ENCODE results near the gene DCT.

The DCT gene

DNA sequence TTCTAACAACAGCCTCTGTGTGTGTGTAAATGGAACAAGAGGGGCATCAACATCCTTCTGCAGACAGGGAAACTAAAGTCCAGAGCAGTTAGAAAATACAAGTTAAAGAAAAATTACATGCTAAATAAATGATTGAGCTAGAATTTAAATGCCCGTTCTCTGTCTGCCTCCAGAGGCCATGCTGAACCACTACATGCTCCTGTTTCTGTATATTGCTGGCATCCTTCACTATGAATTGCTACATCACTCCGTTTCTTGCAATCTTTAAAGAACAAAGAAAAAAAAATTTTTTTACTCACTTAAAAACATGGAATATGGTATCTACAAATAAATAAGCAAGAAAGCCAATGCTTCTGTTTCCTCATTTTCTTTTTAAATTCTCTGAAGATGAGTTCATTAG, 47.9 kb downstream of the DCT start:
- TF ChIP-seq CTCF (IDR thresholded peaks at IDR 0.05; ENCODE audit: borderline replicate concordance, insufficient read depth, low read depth, low read length) = no peak
- H3K4me3 ChIP-seq (ENCODE audit: low read depth, low read length) = no peak overlapping the region

GRCh38 chr13:94427313-94427953, 52.0 kb downstream of the DCT start:
- no peak overlapping the region for H3K4me3 ChIP-seq (ENCODE audit: low read depth, low read length)
- no peak for TF ChIP-seq CTCF (IDR thresholded peaks at IDR 0.05; ENCODE audit: borderline replicate concordance, insufficient read depth, low read depth, low read length)

GRCh38 chr13:94419925-94420305, 59.6 kb downstream of the DCT start:
- TF ChIP-seq CTCF (IDR thresholded peaks at IDR 0.05; ENCODE audit: borderline replicate concordance, insufficient read depth, low read depth, low read length) = no peak
- no peak overlapping the region for H3K4me3 ChIP-seq (ENCODE audit: low read depth, low read length)

GRCh38 chr13:94419304-94419924, 60.1 kb downstream of the DCT start:
- TF ChIP-seq CTCF (IDR thresholded peaks at IDR 0.05; ENCODE audit: borderline replicate concordance, insufficient read depth, low read depth, low read length) = no peak
- no peak overlapping the region for H3K4me3 ChIP-seq (ENCODE audit: low read depth, low read length)

DNA sequence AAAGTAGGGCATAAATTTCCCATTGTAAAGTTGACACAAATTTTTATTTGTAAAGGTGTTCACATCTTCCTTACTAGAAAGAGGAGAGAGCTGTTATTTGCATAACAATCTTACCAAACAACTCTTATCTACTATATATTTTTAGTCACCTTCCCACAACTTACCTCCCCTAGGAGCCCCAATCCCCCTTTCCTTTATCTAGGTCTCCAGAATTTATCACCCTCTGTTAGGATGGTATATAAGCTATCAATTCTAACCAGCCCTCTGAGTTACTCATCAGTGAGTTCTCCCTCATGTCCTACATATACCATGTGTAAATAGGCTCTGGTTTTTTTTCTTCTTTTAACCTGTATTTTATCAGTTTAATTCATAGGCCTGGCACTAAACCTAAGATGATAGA, 62.2 kb downstream of the DCT start:
- H3K4me3 ChIP-seq (ENCODE audit: low read depth, low read length) = no peak overlapping the region
- no peak for TF ChIP-seq CTCF (IDR thresholded peaks at IDR 0.05; ENCODE audit: borderline replicate concordance, insufficient read depth, low read depth, low read length)

- no peak overlapping the region for H3K4me3 ChIP-seq (ENCODE audit: low read depth, low read length)
- TF ChIP-seq CTCF (IDR thresholded peaks at IDR 0.05; ENCODE audit: borderline replicate concordance, insufficient read depth, low read depth, low read length) = peak; percentile 58; the same call in 1 of the 2 replicates
These were observed 62.9 kb downstream of the DCT start for GRCh38 chr13:94416454-94417080.

Data from GM12875 (cell line).